A549 (cell line): ENCODE data around the gene PGLYRP3. TPM values are rescaled to one million over a fixed set of nuclear protein-coding genes. Genes with fewer than 3 reads are reported as not detected.

ENCODE experiments used
- ATAC-seq, 2 experiments: fragments of 200-7000 bp in 1 of 2; fragments of >200 bp in 1 of 2; cut with Nextera tagmentation in 1 of 2; cut with Tn5 transposase in 1 of 2; 3 replicates each; pipeline versions ENCODE4 v1.8.0 to v1.9.1; 2018 to 2020; ENCODE audit warnings: mild to moderate bottlenecking in 1 of 2, moderate library complexity in 1 of 2
- CTCF ChIA-PET: fragments of 300-600 bp; sonication (Branson Sonifier 250); formaldehyde crosslinking; extraction: SDS; loops from one replicate; lab custom pipeline; 2021; ENCODE audit warnings: antibody characterized with exemption, inconsistent platforms; lab: Yijun Ruan, JAX
- POLR2A ChIA-PET: fragments of 350-600 bp; formaldehyde crosslinking; extraction: SDS; loops from one replicate; lab custom pipeline; 2021; ENCODE audit warnings: antibody characterized with exemption, inconsistent platforms; lab: Yijun Ruan, JAX
- DNase-seq, 2 experiments: peaks; one replicate each; pipeline versions ENCODE4 v3.0.0 to v3.0.0-alpha.2; 2011 to 2016; ENCODE audit warnings: low read depth in 1 of 2, low spot score in 1 of 2
- FAIRE-seq: peaks from 2 replicates; lab custom pipeline; 2011; peaks lifted over from hg19 to GRCh38; lab: Jason Lieb, UNC
- H3K27ac ChIP-seq, 2 experiments: fragments of >200 bp; sonication (Bioruptor Twin); formaldehyde crosslinking; 3 replicates each; pipeline ENCODE4 v1.5.1; 2016 to 2017
- H3K4me1 ChIP-seq: fragments of >200 bp; sonication (Bioruptor Twin); formaldehyde crosslinking; 3 replicates; pipeline ENCODE4 v1.6.1; 2016
- H3K4me2 ChIP-seq: fragments of >200 bp; sonication (Bioruptor Twin); formaldehyde crosslinking; 3 replicates; pipeline ENCODE4 v1.6.1; 2016
- H3K4me3 ChIP-seq: fragments of >200 bp; sonication (Bioruptor Twin); formaldehyde crosslinking; 3 replicates; pipeline ENCODE4 v1.5.1; 2016
- H3K9me3 ChIP-seq: fragments of >200 bp; sonication (Bioruptor Twin); formaldehyde crosslinking; 3 replicates; pipeline ENCODE4 v1.6.1; 2016
- ATOH8 ChIP-seq: fragments of 250-450 bp; sonication (Bioruptor Pico); IDR thresholded peaks from 2 replicates; pipeline ENCODE4 v1.5.0; 2020; ENCODE audit warnings: low read depth, mild to moderate bottlenecking, moderate library complexity
- CEBPB ChIP-seq, 2 experiments: fragments of >200 bp in 1 of 2; sonication (Bioruptor Twin) in 1 of 2; formaldehyde crosslinking in 1 of 2; IDR thresholded peaks; 2 replicates each; pipeline ENCODE4 v1.6.1; 2012 to 2016
- CTCF ChIP-seq: fragments of >200 bp; sonication (Bioruptor Twin); formaldehyde crosslinking; IDR thresholded peaks from 3 replicates; pipeline ENCODE4 v1.5.1; 2016
- EHF ChIP-seq: fragments of 250-450 bp; sonication (Bioruptor Pico); IDR thresholded peaks from 2 replicates; pipeline ENCODE4 v1.5.0; 2020; ENCODE audit warnings: mild to moderate bottlenecking
- EHMT2 ChIP-seq: fragments of 200-600 bp; sonication (generic); IDR thresholded peaks from 2 replicates; pipeline ENCODE4 v1.6.1; 2016; ENCODE audit warnings: antibody characterized with exemption, low read depth, mild to moderate bottlenecking, moderate library complexity
- ELK1 ChIP-seq: fragments of 150-350 bp; IDR thresholded peaks from 2 replicates; pipeline ENCODE4 v1.6.1; 2014; ENCODE audit warnings: low read depth, mild to moderate bottlenecking, low read length
- EP300 ChIP-seq, 2 experiments: fragments of >200 bp; sonication (Bioruptor Twin); formaldehyde crosslinking; IDR thresholded peaks; 2 replicates in 1 of 2; 3 replicates in 1 of 2; pipeline ENCODE4 v1.6.1; 2016 to 2017
- FOSB ChIP-seq: fragments of 250-450 bp; sonication (Bioruptor Pico); IDR thresholded peaks from 2 replicates; pipeline ENCODE4 v1.5.0; 2020; ENCODE audit warnings: mild to moderate bottlenecking, moderate library complexity
- FOSL2 ChIP-seq, 2 experiments: fragments of 450-650 bp in 1 of 2; fragments of >200 bp in 1 of 2; sonication (Bioruptor Twin) in 1 of 2; formaldehyde crosslinking; IDR thresholded peaks; 2 replicates each; pipeline versions ENCODE4 v1.5.0 to v1.6.1; 2016 to 2020; ENCODE audit warnings: mild to moderate bottlenecking in 1 of 2, moderate library complexity in 1 of 2
- FOXS1 ChIP-seq: fragments of 250-450 bp; sonication (Bioruptor Pico); IDR thresholded peaks from 2 replicates; pipeline ENCODE4 v1.5.0; 2020; ENCODE audit warnings: mild to moderate bottlenecking, moderate library complexity
- HDAC2 ChIP-seq: fragments of 200-600 bp; sonication (generic); IDR thresholded peaks from 2 replicates; pipeline ENCODE4 v1.6.1; 2016
- HES2 ChIP-seq: fragments of >200 bp; sonication (Bioruptor Twin); formaldehyde crosslinking; IDR thresholded peaks from 2 replicates; pipeline ENCODE4 v1.6.1; 2016
- HEYL ChIP-seq: fragments of 250-450 bp; sonication (Bioruptor Pico); IDR thresholded peaks from 2 replicates; pipeline ENCODE4 v1.8.0; 2021; ENCODE audit warnings: mild to moderate bottlenecking, moderate library complexity
- HOXA7 ChIP-seq: fragments of 250-450 bp; sonication (Bioruptor Pico); IDR thresholded peaks from 2 replicates; pipeline ENCODE4 v1.5.0; 2020; ENCODE audit warnings: mild to moderate bottlenecking, moderate library complexity
- HOXB13 ChIP-seq: fragments of 250-450 bp; sonication (Bioruptor Pico); IDR thresholded peaks from 2 replicates; pipeline ENCODE4 v1.5.0; 2020; ENCODE audit warnings: low read depth, mild to moderate bottlenecking, moderate library complexity
- JUNB ChIP-seq: fragments of >200 bp; sonication (Bioruptor Twin); formaldehyde crosslinking; IDR thresholded peaks from 2 replicates; pipeline ENCODE4 v1.6.1; 2016
- MAZ ChIP-seq: fragments of 150-350 bp; IDR thresholded peaks from 2 replicates; pipeline ENCODE4 v1.6.1; 2014; ENCODE audit warnings: antibody characterized with exemption, low read depth, low read length, borderline replicate concordance
- NFE2L2 ChIP-seq: fragments of 150-350 bp; conservative IDR thresholded peaks from 2 replicates; pipeline ENCODE4 v1.6.1; 2014; ENCODE audit warnings: low read length
- NPAS2 ChIP-seq: fragments of 250-450 bp; sonication (Bioruptor Pico); IDR thresholded peaks from 2 replicates; pipeline ENCODE4 v1.8.0; 2022; ENCODE audit warnings: mild to moderate bottlenecking, moderate library complexity, borderline replicate concordance
- PBX3 ChIP-seq: IDR thresholded peaks from 2 replicates; pipeline ENCODE4 v1.6.1; 2012
- RARB ChIP-seq: fragments of 250-450 bp; sonication (Bioruptor Pico); IDR thresholded peaks from 2 replicates; pipeline ENCODE4 v1.8.0; 2021; ENCODE audit warnings: mild to moderate bottlenecking, moderate library complexity
- RCOR1 ChIP-seq: fragments of 150-350 bp; IDR thresholded peaks from 2 replicates; pipeline ENCODE4 v1.6.1; 2014; ENCODE audit warnings: antibody characterized with exemption, low read length, low read depth
- RFX5 ChIP-seq: fragments of 450-650 bp; IDR thresholded peaks from 2 replicates; pipeline ENCODE4 v1.7.1; 2014; ENCODE audit warnings: antibody characterized with exemption, mild to moderate bottlenecking, moderate library complexity
- SREBF2 ChIP-seq: fragments of 450-650 bp; IDR thresholded peaks from 2 replicates; pipeline ENCODE4 v1.6.1; 2014; ENCODE audit warnings: mild to moderate bottlenecking, moderate library complexity
- TFCP2L1 ChIP-seq: fragments of 250-450 bp; sonication (Bioruptor Pico); IDR thresholded peaks from 2 replicates; pipeline ENCODE4 v1.5.0; 2021; ENCODE audit warnings: mild to moderate bottlenecking
- USF2 ChIP-seq: fragments of 450-650 bp; IDR thresholded peaks from 2 replicates; pipeline ENCODE4 v1.6.1; 2014; ENCODE audit warnings: antibody characterized with exemption
- ZC3H11A ChIP-seq: fragments of 450-650 bp; IDR thresholded peaks from 2 replicates; pipeline ENCODE4 v1.6.1; 2014; ENCODE audit warnings: antibody characterized with exemption, mild to moderate bottlenecking
- ZSCAN20 ChIP-seq: fragments of 250-450 bp; sonication (Bioruptor Pico); IDR thresholded peaks from 2 replicates; pipeline ENCODE4 v1.8.0; 2022; ENCODE audit warnings: mild to moderate bottlenecking, moderate library complexity
- WGBS: methylation state at CpG from one replicate; pipeline ENCODE4 v1.1.6; 2017; ENCODE audit errors: missing lambda C conversion rate; 5-methylcytosine and 5-hydroxymethylcytosine counted together
- polyA plus RNA-seq, 4 experiments: library from polyadenylated mRNA; depleted of rRNA in 3 of 4; stranded (reverse); fragments of >200 nt; fragmentation: RNase III in 1 of 4; extraction: RNeasy Plus Mini Kit Qiagen cat#74134 plus additional on column Dnase treatment in 1 of 4; gene quantifications; 2 replicates in 3 of 4; 3 replicates in 1 of 4; pipeline ENCODE4 v1.2.3, GENCODE V29; 2011 to 2017

PGLYRP3 gene
- polyA plus RNA-seq, 2 of the 4 experiments (the other 2 are of a cell fraction) = not detected

- TF ChIP-seq HEYL (CRISPR knock-in tag) (no peak), ZC3H11A (no peak), ATOH8 (CRISPR knock-in tag) (no peak), ZSCAN20 (CRISPR knock-in tag) (no peak)
These were observed 48.8 kb upstream of the PGLYRP3 start (continued) for GRCh38 chr1:153361480-153362109.

GRCh38 chr1:153360592-153361479, 48.1 kb upstream of the PGLYRP3 start:
- no peak for DNase-seq
- H3K9me3 ChIP-seq = no peaks in the 10 kb centered on the region
- POLR2A ChIA-PET = no interaction called here
- no peak overlapping the region for H3K4me3 ChIP-seq
- H3K4me2 ChIP-seq = no peak overlapping the region
- no peak for TF ChIP-seq HES2
- no peak for TF ChIP-seq ELK1
- TF ChIP-seq FOSB = no peak
- no peak for TF ChIP-seq RCOR1
- no peak for TF ChIP-seq ZC3H11A
- TF ChIP-seq FOXS1 = no peak
- TF ChIP-seq EHF (CRISPR knock-in tag) = no peak
- no peaks in the 10 kb centered on the region for H3K4me1 ChIP-seq
- ATAC-seq = no peak; a peak in 1 of 6 replicates
- FAIRE-seq = no peak
- no peak overlapping the region for H3K27ac ChIP-seq
- CTCF ChIA-PET = interaction anchor here (0.5 to 13.2 kb wide), 6 partner anchors 9 to 1404 kb away, joined by 3 to 731 read pairs (median 27); no protein-coding TSS in a partner anchor
- WGBS = 17% methylated on average over 5 of the region's 11 CpGs

GRCh38 chr1:153360190-153360589, 47.4 kb upstream of the PGLYRP3 start:
- ATAC-seq = no peak
- CTCF ChIA-PET = interaction anchor here (0.5 to 13.2 kb wide), 2 partner anchors 135 to 1405 kb away, joined by 3 to 731 read pairs; no protein-coding TSS in a partner anchor
- no peak for TF ChIP-seq HOXA7 (CRISPR knock-in tag)
- no peak for TF ChIP-seq HDAC2
- TF ChIP-seq USF2 = no peak
- TF ChIP-seq RFX5 = no peak
- no peak for TF ChIP-seq CEBPB (IDR thresholded peaks at IDR 0.05)
- no peak for TF ChIP-seq MAZ
- TF ChIP-seq FOXS1 = no peak
- no peak for TF ChIP-seq EHMT2
- TF ChIP-seq TFCP2L1 (CRISPR knock-in tag) = no peak
- no peak for TF ChIP-seq HEYL (CRISPR knock-in tag)
- TF ChIP-seq EP300 (IDR thresholded peaks at IDR 0.05) = no peak
- no peak for TF ChIP-seq NFE2L2
- TF ChIP-seq SREBF2 = no peak
- no peak for TF ChIP-seq FOSL2 (IDR thresholded peaks at IDR 0.05)
- TF ChIP-seq FOSL2 (CRISPR knock-in tag; IDR thresholded peaks at IDR 0.05) = no peak
- no peak for TF ChIP-seq RARB (CRISPR knock-in tag)
- TF ChIP-seq HOXB13 (CRISPR knock-in tag) = no peak
- TF ChIP-seq NPAS2 = no peak
- no peak for TF ChIP-seq PBX3
- no peak for TF ChIP-seq JUNB
- no peak for TF ChIP-seq CTCF
- H3K4me1 ChIP-seq = no peaks in the 10 kb centered on the region
- 54% methylated on average over 2 of the region's 2 CpGs for WGBS
- H3K9me3 ChIP-seq = no peaks in the 10 kb centered on the region
- H3K4me2 ChIP-seq = no peak overlapping the region
- no peak for DNase-seq
- no peak for FAIRE-seq
- H3K27ac ChIP-seq = no peak overlapping the region
- H3K4me3 ChIP-seq = no peak overlapping the region
- POLR2A ChIA-PET = no interaction called here
